K562 (cell line): Measurements from ENCODE around the gene COL1A1. TPM values are rescaled to one million over a fixed set of nuclear protein-coding genes. Genes with fewer than 3 reads are reported as not detected.

ENCODE experiments used
- ATF7 ChIP-seq: fragments of 450-650 bp; IDR thresholded peaks from 2 replicates; pipeline ENCODE4 v1.7.1; 2014; ENCODE audit warnings: mild to moderate bottlenecking, moderate library complexity
- CBFB ChIP-seq: sonication (generic); formaldehyde crosslinking; IDR thresholded peaks from 2 replicates; pipeline ENCODE4 v1.4.0; 2020; ENCODE audit warnings: mild to moderate bottlenecking, missing genetic modification reagents
- CTCF ChIP-seq, 3 experiments: IDR thresholded peaks in 2 of 3; conservative IDR thresholded peaks in 1 of 3; 2 replicates each; pipeline ENCODE4 v1.5.1; 2011 to 2012; ENCODE audit warnings: low read length in 3 of 3, mild to moderate bottlenecking in 3 of 3, control low read depth in 2 of 3, improper control_type of control experiment in 1 of 3, inconsistent platforms in 1 of 3, low read depth in 1 of 3, mixed read lengths in 1 of 3, moderate library complexity in 1 of 3; ENCODE audit not compliant: insufficient read depth in 2 of 3
- KLF13 ChIP-seq: fragments of 450-650 bp; IDR thresholded peaks from 2 replicates; pipeline ENCODE4 v1.6.1; 2016; ENCODE audit warnings: missing genetic modification characterization, low read depth, mild to moderate bottlenecking, missing compliant biosample characterization, moderate library complexity, borderline replicate concordance
- MEIS2 ChIP-seq: fragments of 450-650 bp; IDR thresholded peaks from 2 replicates; pipeline ENCODE4 v1.6.1; 2014; ENCODE audit warnings: mild to moderate bottlenecking; ENCODE audit not compliant: partially characterized antibody
- MYC ChIP-seq, 2 experiments: fragments of 250-450 bp in 1 of 2; sonication (Bioruptor Pico) in 1 of 2; IDR thresholded peaks; 2 replicates each; pipeline versions ENCODE4 v1.5.1 to v1.6.1; 2012 to 2021; ENCODE audit warnings: low read depth in 2 of 2, borderline replicate concordance in 1 of 2, improper control_type of control experiment in 1 of 2, low read length in 1 of 2, mild to moderate bottlenecking in 1 of 2, moderate library complexity in 1 of 2
- NKRF ChIP-seq: fragments of 450-650 bp; IDR thresholded peaks from 2 replicates; pipeline ENCODE4 v1.6.1; 2016; ENCODE audit warnings: borderline replicate concordance
- NRF1 ChIP-seq, 2 experiments: fragments of 450-650 bp; IDR thresholded peaks in 1 of 2; conservative IDR thresholded peaks in 1 of 2; 2 replicates each; pipeline ENCODE4 v1.6.1; 2014; ENCODE audit warnings: mild to moderate bottlenecking in 2 of 2
- TFAM ChIP-seq: fragments of 250-450 bp; sonication (Bioruptor Pico); conservative IDR thresholded peaks from 2 replicates; pipeline ENCODE4 v1.5.0; 2021; ENCODE audit warnings: mild to moderate bottlenecking, moderate library complexity
- TSC22D4 ChIP-seq: fragments of 450-650 bp; IDR thresholded peaks from 2 replicates; pipeline ENCODE4 v1.6.1; 2016; ENCODE audit warnings: missing genetic modification characterization, missing biosample characterization, control low read depth
- ZBED1 ChIP-seq: IDR thresholded peaks from 2 replicates; pipeline ENCODE4 v1.6.1; 2014
- ZNF395 ChIP-seq: fragments of 200-800 bp; sonication (Bioruptor generic); IDR thresholded peaks from 2 replicates; pipeline ENCODE4 v1.6.1; 2017; ENCODE audit warnings: missing genetic modification characterization, missing compliant biosample characterization
- ZNF589 ChIP-seq: fragments of 200-800 bp; sonication (Bioruptor generic); IDR thresholded peaks from 2 replicates; pipeline ENCODE4 v1.6.1; 2016; ENCODE audit warnings: low read depth, missing genetic modification characterization, missing compliant biosample characterization
- polyA plus RNA-seq, 8 experiments: library from polyadenylated mRNA; depleted of rRNA in 4 of 8; stranded (reverse) in 5 of 8; unstranded in 3 of 8; fragments of >200 nt; fragmentation: Nextera tagmentation in 2 of 8; fragmentation: Illumina TruSeq in 1 of 8; extraction: Ambion mirVana in 2 of 8; extraction: Trizol in 1 of 8; gene quantifications; 2 replicates each; pipeline versions ENCODE4 v1.2.1 to v1.2.3, GENCODE V29; 2011 to 2014; ENCODE audit warnings: inconsistent platforms in 1 of 8, missing spikeins in 1 of 8
- total RNA-seq, 7 experiments: library from RNA; depleted of rRNA in 6 of 7; stranded (reverse); fragments of >200 nt in 6 of 7; fragmentation: Illumina TruSeq in 2 of 7; extraction: Trizol in 2 of 7; gene quantifications; 2 replicates each; pipeline versions ENCODE4 v1.2.1 to v1.2.3, GENCODE V29; 2011 to 2021; ENCODE audit warnings: low replicate concordance in 1 of 7
- TF ChIP-seq, protein P1 (sequence below): sonication (generic); formaldehyde crosslinking; IDR thresholded peaks from 2 replicates; pipeline ENCODE4 v1.8.0; 2022; ENCODE audit warnings: missing genetic modification reagents, mild to moderate bottlenecking, moderate library complexity, borderline replicate concordance
- TF ChIP-seq, protein P2 (sequence below): IDR thresholded peaks from 2 replicates; pipeline ENCODE4 v1.6.1; 2012; ENCODE audit warnings: low read depth, low read length, improper control_type of control experiment, borderline replicate concordance

The COL1A1 gene
- total and polyA plus RNA-seq, 9 of the 15 experiments (the other 6 are each of a cell fraction or from before 2014, with no cell fraction given), result 0.04 to 3.4 (median 0.18) TPM

GRCh38 chr17:50208611-50209061, 7.2 kb upstream of the COL1A1 start (continued):
- TF ChIP-seq, protein P1, sequence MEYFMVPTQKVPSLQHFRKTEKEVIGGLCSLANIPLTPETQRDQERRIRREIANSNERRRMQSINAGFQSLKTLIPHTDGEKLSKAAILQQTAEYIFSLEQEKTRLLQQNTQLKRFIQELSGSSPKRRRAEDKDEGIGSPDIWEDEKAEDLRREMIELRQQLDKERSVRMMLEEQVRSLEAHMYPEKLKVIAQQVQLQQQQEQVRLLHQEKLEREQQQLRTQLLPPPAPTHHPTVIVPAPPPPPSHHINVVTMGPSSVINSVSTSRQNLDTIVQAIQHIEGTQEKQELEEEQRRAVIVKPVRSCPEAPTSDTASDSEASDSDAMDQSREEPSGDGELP, result peak; percentile 48; the same call in 1 of the 2 replicates
- no peak for TF ChIP-seq TSC22D4 (tag)
- TF ChIP-seq ZNF589 (CRISPR knock-in tag), result 0 out of 2 replicates have a peak, but pooled peaks have one; percentile 52
- TF ChIP-seq KLF13 (tag), result 0 out of 2 replicates have a peak, but pooled peaks have one; percentile 23
- TF ChIP-seq NRF1 (conservative IDR thresholded peaks at IDR 0.05 in 1 of 2, IDR thresholded peaks at IDR 0.05 in 1 of 2), result 0 out of 4 replicates have a peak, but pooled peaks have one; percentile 8 to 20
- peak; percentile 85 for TF ChIP-seq ZBED1
- no peak for TF ChIP-seq CBFB (CRISPR knock-in tag)
- peak; percentile 47; the same call in 1 of the 2 replicates for TF ChIP-seq ZNF395 (CRISPR knock-in tag)
- TF ChIP-seq ATF7, result peak; percentile 79
- TF ChIP-seq MEIS2, result peak; percentile 100
- TF ChIP-seq TFAM (CRISPR knock-in tag), result no peak
- TF ChIP-seq MYC (IDR thresholded peaks at IDR 0.05; ENCODE audit: low read depth, low read length), result no peak
- TF ChIP-seq MYC (CRISPR knock-in tag; IDR thresholded peaks at IDR 0.05; ENCODE audit: borderline replicate concordance, low read depth), result no peak
- peak; percentile 52; the same call in 1 of the 2 replicates for TF ChIP-seq NKRF
- TF ChIP-seq, protein P2, sequence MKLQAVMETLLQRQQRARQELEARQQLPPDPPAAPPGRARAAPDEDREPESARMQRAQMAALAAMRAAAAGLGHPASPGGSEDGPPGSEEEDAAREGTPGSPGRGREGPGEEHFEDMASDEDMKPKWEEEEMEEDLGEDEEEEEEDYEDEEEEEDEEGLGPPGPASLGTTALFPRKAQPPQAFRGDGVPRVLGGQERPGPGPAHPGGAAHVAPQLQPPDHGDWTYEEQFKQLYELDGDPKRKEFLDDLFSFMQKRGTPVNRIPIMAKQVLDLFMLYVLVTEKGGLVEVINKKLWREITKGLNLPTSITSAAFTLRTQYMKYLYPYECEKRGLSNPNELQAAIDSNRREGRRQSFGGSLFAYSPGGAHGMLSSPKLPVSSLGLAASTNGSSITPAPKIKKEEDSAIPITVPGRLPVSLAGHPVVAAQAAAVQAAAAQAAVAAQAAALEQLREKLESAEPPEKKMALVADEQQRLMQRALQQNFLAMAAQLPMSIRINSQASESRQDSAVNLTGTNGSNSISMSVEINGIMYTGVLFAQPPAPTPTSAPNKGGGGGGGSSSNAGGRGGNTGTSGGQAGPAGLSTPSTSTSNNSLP, result no peak
- TF ChIP-seq CTCF (IDR thresholded peaks at IDR 0.05 in 2 of 3, conservative IDR thresholded peaks at IDR 0.05 in 1 of 3; ENCODE audit: insufficient read depth in 2 of 3, low read depth in 1 of 3, low read length in 3 of 3), result no peak
